Fibroblast of skin of left quadriceps (primary cell): ENCODE measurements around the gene SAMD9L.

Source experiments
- DNase-seq, 2 experiments: peaks; one replicate each; pipeline ENCODE4 v3.0.0-alpha.2; 2013; ENCODE audit warnings: low read depth in 2 of 2

Gene SAMD9L

DNA sequence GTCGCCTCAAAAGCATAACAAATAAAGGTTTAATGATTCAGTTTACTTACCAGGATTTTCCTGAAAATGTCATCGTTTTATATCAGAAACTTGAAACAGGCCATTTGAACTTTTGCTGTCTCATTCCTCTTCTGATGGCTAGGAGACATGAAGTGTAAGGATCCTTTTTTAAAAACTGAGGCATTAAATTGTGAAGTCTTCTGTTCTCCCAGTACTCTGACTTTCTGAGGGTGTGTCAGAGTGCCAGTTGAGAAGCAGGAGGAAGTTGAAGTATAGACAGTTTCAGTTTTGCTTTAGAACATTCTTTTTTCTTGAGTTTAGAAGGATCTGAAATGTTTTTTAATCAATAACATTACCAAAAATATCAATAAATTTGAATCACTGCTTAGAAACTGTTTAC, at the start of gene SAMD9L:
TSS of gene SAMD9L (minus strand) at position 242 of the 400 bp plus-strand sequence. CDS start 12,414 bp downstream, outside the sequence.
- no peak for DNase-seq

DNA sequence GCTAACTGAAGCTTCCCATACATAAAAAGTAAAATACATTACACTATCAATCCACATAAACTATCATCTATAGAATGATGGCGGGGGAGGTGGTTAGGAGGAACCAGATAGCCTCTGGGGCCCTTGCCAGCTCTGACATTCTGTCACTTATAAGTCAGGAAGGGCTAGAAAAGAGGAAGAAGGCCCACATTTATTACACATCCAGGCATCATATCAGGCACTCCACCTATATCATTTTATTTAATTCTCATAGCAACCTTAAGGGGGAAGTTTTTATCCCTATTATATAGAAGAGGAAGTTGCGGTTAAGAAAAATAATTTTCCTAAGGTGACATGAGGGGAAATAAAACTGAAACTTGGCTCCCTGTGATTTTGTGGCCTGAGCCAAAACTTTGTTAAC, 48.2 kb upstream of the SAMD9L start:
- DNase-seq: no peak

DNA sequence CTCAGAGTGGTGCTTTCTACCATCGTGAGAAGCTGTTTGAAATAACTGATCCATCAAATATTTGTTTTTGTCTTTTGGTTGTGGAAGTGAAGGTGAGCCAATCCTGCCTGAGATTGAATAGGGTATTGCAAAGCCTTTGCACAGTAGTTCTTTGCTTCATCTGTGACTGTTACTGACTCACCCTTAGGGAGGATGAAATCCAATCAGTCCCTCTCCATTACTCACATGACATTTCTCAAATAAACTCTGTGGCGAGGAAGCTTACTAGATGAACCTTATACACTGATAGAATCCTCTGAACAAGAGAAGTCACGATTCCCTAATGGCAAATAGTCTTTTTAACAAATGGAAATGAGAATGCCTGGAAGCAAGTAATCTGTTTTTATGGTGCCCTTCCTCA, 46.2 kb upstream of the SAMD9L start:
- no peak for DNase-seq

- DNase-seq: no peak
These were observed 40.9 kb upstream of the SAMD9L start for GRCh38 chr7:93188870-93189634.

DNA sequence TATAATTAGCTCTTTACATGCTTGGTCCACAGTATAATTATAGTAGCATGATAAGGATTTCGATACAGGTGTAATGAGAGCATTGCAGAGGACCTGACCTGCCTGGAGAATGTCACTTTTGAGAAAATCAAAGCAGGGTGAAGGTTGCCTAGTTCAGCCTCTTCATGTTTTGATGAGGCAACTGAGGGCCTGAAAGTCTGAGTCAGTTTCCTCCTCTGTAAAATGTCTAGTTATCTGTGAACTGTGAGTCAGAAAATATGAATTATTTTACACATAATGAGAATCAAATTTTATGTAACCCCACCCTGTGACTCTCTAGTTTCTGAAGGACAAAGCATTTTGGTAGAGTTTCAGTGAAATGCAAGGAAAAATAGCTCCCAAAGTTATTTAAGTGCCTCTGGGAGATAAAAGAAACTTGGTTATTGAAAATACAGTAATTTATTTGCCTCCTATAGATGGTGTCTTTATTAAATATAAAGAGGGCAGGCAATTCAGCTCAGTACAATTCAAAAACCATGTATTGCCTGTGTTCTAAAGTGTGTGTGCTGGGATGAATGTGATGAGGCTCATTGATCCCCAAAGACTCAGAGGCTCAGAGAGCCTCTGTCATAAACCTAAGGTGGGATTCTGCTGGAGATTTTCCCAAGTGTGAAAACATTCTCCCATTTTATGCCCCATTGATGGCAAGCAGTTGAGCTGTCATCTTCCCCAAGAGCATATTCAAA, 37.3 kb upstream of the SAMD9L start:
- DNase-seq: no peak

DNA sequence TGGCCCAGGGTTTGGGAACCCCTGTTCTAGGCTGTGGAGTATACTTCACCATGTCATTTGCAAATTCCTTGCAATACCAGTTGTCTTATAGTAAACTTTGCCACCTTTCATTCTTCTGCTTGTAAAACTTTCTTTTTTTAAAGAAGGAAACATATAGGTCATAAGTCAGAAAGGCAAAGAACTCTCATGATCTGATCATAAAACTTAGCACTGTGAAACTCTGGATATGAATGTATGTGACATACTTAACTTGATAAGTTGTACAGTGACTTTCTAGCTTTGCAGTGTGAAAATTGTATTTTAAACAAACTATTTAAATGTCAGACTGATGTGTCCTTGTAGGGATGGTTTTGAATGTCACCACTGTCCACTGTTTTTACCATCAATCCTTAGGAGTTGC, 31.0 kb upstream of the SAMD9L start:
- no peak for DNase-seq

GRCh38 chr7:93178213-93178612, 30.0 kb upstream of the SAMD9L start:
- no peak for DNase-seq

- no peak for DNase-seq
These were observed 28.9 kb upstream of the SAMD9L start for GRCh38 chr7:93176992-93177580.

DNA sequence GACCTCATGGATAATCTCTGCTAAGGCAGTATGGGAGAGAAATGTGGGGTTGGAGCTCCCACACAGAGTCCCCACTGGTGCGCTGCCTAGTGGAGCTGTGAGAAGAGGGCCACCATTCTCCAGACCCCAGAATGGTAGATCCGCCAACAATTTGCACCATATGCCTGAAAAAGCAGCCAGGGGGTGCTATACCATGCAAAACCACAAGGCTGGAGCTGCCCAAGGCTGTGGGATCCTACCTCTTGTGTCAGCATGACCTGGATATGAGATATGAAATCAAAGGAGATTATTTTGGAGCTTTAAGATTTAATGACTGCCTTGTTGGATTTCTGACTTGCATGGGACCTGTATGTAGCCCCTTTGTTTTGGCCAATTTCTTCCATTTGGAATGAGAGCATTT, 27.0 kb upstream of the SAMD9L start:
- DNase-seq: no peak

- no peak for DNase-seq
These were observed 24.5 kb upstream of the SAMD9L start for GRCh38 chr7:93172683-93173082.

DNA sequence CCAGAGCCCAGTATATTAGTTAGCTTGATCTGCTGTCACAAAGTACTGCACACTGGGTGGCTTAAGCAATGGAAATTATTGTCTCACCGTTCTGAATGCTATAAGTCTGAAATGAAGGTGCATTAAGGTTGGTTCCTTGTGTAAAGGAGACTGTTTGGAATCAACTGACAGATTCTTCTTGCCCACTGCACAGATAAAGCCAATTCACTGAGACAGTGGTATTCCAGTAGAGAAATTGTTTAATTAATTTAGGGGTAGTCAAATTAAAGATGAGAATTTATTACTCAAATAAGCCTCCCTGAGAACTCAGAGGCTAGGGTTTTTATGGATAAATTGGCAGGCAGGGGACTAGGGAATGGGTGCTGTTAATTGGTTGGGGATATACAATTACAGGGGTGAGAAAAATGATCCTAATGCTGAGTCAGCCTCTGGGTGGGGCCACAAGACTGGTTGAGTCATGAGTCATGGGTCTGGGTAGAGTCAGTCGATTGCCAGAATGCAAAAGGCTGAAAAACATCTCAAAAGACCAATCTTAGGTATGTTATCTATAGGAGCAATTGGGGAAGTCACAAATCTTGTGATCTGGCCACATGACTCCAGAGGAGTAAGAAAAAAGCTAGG, 23.5 kb upstream of the SAMD9L start:
- DNase-seq: no peak

GRCh38 chr7:93165447-93165846, 17.3 kb upstream of the SAMD9L start:
- DNase-seq: no peak

- no peak for DNase-seq
These were observed 16.6 kb upstream of the SAMD9L start for GRCh38 chr7:93164766-93165165.

- DNase-seq: no peak
These were observed 13.1 kb upstream of the SAMD9L start for GRCh38 chr7:93161181-93161762.

DNA sequence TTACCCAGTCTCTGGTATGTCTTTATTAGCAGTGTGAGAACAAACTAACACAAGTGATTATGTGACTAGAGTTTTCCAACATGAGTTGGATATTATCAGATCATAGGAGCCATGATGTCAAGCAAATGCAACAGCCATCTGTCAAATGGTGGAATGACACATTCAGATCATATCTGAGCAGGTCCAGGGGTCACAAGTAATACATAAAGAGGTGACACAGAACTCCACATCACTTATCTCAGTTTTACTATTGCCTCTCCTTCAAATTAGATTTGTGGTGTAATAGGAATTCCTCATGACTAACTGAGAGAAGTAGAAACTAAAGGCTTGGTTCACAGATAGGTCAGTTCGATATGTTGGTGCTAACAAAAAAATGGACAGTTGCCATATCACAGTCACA, 12.2 kb upstream of the SAMD9L start:
- no peak for DNase-seq

DNA sequence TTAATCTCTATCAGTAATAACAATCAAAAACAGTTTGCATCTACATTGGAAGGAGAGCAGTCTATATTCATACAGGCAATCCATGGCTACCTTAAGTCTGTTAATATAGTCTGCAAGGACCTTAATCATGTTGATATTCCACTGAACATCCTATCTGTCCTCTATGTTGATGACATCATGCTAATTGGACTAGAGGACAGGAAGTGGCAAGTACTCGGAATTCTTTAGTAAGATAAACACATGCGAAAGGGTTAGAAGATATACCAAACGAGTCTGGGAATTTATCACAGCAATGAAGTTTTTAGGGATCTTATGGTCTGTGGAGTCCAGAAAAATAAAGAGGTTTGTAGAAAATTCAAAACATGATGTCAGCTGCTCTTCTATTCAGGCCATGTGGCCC, 11.3 kb upstream of the SAMD9L start:
- no peak for DNase-seq

DNA sequence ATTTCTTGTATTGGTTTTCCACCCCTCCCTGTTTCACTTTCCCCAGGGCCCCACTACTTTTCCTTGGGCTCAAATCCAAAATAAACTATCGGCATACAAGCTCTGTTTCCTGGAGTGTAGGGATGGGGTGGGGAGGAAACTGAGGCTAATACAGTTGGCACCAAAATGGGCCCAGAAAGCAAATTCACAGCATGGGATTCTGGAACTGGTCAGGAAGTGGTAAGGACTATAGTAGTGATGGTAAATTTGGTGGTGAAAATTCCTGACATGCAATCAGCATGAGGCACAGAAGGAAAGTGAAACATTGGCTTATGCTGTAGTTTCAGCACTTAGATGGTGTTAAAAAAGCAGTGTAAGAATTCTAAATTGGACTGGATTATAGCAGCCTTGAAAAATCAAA, 8.7 kb upstream of the SAMD9L start:
- no peak for DNase-seq

GRCh38 chr7:93150200-93150835, 2.1 kb upstream of the SAMD9L start:
- no peak for DNase-seq

GRCh38 chr7:93148727-93149126, 542 bp upstream of the SAMD9L start:
- no peak for DNase-seq

GRCh38 chr7:93147363-93147762, 822 bp downstream of the SAMD9L start:
- no peak for DNase-seq

DNA sequence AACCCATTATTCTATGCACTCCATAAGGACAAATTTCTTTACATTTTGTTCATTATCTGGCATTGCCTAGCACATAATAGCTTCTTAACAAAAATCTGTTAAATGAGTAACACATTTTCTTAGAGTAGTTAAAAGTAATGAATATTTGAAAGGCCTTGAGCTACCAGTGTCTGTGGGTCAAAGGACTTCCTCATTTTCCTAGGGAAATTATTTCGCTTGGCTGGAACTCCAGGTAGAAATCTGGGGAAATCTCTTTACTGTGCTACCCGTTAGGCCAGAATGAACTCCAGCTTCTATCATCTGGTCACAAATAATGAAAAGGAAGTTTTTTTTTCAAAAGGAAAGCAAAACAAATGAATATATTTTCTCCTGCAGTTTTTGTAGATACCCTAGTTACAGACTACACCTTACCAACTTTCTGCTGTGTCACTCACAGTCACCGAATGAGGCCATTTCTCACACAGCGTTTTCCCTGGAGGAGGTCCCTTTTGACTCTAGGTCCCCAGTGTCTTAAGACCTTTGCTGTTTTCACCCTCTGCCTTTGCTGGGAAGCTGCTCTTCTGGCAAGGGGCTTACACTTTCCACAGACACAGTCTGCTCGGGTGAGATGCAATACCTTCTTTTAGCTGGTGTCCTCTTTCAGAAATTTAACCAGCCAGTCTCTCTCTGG, 1.6 kb downstream of the SAMD9L start:
- DNase-seq: no peak
